NCI-H2196 (cell line): ENCODE measurements around the gene LRP8.
"Not testable (repeated sequence)": the region's sequence is repeated elsewhere in the genome, so short reads cannot be mapped to it uniquely, and the experiment has no call there.

ENCODE experiments used
- DNase-seq: peaks from one replicate; lab custom pipeline; 2025; ENCODE audit not compliant: unreplicated experiment; lab: John Stamatoyannopoulos, UW

Gene LRP8

DNA sequence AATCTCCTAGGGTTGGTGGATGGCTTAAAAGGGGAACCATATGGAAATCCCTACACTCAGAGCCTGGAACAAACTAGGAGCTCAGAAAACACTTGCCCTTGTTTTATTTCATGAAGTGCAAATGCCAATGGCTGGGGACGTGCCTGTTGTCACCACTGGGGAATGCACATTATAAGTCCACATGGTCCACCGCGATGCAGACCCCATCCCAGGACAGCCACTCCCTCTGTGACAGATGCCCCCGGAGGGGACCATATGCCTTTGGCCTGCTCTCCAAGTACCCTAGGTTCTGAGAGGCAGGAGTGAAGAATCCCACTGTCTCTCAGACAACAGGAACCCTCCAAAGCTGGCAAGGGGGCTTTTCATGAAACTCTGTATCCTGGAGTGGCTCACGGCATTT lies 42.3 kb downstream of the LRP8 start:
- DNase-seq: no peak

DNA sequence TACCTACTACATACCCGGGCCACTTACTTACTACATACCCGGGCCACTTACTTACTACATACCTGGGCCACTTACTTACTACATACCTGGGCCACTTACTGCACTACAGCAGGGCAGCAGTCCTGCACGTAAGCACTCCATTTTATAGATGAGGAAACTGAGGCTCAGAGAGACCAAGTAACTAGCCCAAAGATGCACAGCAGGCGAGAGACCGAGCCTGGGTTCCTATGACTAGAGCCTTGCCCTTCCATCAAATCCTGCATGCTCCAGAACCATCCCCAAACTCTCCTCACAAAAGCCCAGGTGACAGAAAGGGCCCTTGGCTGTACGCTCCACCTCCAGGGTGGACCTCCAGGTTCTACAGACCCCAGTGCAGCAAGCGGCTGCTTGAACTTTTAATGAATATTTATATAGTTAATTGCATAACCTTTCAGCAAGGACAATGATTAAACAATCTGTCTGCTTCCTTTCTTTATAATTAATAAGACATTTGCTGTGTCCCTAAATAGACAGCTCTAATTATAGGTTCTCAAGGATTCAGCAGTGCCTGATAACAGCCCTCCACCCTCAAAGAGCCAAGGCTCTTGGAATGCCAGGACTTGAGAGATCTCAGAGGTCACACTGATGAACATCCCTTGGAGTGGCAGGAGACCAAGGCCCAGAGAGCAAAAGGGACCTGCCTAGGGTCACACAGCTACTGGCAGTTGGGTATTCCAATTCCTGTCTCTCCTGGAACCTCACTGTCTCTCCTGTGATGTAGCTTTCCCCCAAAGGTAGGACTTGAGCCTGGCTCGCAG lies 43.4 kb downstream of the LRP8 start:
- DNase-seq: no peak

DNA sequence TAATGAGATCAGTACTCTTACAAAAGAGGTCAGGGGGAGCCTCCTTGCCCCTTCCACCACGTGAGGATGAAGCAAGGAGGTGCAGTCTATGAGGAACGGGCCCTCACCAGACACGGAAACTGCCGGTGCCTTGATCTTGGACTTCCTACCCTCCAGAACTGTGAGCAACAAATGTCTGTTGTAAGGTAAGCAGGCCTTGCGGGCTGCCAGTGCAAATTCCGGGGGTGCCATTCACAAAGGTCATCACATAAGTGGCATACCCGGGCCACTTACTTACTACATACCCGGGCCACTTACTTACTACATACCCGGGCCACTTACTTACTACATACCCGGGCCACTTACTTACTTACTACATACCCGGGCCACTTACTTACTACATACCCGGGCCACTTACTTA lies 44.7 kb downstream of the LRP8 start:
- DNase-seq: not testable (repeated sequence)

DNA sequence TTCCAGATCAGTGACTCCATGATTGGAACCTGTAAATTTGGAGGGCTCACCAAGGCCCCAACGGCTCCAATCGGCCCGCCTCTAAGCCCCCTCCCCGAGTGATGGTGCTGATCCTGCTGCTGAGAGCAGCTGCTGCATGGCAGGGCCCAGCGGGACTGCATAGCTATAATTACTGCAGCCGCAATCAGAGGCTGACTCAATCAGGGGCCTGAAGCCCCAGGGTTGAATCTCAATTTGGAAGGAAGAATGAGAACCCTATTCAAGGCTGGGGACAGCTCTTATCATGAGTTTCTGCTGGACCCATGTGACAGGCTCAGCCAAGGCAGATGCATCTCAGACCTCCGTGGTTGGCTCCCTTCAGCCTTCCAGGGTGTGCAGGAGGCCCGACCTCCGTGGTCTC lies 46.7 kb downstream of the LRP8 start:
- no peak for DNase-seq

DNA sequence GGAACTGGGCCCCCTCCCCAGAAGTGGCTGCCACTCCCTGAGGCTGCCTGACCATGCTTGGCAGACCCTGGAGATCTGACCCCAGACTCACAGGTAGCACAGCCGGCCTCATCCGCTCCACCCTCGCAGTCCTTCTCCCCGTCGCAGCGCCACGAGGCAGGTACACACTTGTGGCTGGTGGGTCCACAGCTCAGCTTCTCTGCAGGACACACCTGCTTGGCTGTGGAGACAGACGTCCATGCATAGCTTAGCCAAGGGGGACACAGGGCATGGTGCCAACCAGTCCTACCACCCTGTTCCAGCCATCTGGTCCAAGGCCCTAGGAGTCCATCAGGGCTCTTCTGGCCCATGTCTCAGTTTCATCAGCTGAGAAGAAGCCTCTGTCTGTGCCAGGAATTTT lies 47.4 kb downstream of the LRP8 start:
- no peak for DNase-seq

DNA sequence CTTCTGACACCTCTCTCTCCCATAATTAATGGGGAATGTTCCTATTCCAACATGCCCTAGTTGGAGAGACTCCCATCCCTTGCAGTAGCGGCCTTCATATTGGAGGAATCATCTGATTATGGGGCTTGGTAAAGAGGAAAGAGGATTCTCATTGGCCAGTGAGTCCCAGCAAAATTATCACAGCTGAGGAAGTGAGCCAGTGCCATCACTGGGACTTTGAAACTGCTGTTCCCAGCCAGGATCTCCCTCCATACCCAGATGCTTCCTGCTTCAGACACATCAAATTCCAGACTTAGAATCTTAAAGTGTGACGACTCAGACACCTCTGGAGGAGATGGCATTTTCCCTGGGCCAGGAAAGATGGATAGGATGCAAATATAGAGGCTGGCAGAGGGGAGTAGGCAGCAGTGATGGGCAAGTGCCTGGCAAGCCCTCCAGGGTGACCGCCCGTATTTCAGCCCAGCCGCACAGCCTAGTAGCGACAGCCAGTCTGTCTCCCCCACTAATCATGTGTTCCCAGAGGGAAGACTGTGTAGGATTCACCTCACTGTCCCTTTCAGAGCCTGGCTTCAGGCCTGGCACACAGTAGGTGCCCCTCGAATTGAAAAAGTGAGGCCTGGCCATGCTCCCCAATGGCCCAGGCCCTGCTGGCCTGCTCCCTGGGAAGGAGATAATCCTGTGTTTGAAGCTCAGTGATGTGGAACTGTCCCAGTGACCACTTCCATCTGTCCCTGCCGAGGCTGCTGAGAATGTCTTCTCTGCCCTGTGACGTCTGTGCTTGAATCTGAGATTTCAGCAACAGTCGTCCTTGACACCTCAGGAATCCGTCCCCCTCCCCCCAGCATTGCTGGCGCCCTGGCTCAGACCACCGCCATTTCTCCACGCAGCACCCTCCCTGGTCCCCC lies 48.3 kb downstream of the LRP8 start:
- DNase-seq: no peak

DNA sequence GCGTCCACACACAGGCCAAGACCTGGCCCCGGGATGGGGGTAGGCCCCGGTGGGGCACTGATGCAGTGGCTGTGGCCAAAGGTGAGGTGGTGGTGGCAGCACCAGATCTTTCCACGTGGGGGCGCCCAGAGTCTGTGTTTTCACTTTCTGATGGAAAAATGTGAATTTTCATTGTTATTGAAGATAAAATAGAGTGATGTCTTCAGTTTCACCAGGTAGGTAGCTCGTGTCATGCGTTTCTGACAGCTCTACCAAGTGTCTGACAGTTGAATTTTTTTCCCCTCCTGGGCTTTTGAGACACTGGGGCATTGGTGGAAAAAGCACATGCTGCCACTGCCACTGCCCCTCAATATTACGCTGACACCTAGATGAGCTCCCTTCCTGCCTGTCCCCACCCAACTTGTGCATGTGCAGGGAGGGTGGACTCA lies 49.6 kb downstream of the LRP8 start:
- peak; percentile 40 for DNase-seq

DNA sequence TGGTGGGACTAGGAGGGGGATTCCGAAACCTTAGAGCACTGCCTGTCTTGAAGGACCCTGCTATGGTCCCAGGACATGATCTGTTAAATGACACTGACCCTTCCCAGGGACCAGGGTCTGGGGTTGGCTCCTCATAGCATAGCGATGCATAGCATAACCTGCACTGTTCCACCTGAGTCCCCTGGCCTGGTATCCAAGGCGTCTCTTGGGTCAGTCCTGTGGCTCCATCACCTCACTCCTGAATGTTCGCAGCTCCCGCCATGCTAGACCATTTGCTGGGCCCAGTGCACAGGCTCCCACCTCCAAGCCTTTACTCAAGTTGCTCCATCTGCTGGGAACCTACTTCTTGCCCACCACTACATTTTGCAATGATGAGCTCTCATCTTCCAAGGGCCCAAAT lies 50.5 kb downstream of the LRP8 start:
- no peak for DNase-seq

DNA sequence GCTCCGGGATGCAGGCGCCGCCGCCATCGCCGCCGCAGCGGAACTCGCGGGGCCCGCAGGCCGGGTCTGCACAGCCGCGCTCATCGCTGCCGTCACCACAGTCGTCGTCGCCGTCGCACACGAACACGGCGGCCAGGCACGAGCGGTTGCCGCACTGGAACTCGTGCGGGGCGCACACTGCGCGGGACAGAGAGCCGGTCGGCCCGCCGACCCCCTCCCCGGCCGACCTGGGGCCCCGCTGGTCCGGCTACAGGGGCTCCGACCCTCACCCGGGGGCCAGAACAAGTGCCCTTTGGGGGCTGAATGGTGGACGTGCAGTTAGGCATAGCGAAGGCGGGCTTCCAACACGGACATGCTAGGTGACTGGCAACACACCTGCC lies 51.0 kb downstream of the LRP8 start:
- DNase-seq: no peak

DNA sequence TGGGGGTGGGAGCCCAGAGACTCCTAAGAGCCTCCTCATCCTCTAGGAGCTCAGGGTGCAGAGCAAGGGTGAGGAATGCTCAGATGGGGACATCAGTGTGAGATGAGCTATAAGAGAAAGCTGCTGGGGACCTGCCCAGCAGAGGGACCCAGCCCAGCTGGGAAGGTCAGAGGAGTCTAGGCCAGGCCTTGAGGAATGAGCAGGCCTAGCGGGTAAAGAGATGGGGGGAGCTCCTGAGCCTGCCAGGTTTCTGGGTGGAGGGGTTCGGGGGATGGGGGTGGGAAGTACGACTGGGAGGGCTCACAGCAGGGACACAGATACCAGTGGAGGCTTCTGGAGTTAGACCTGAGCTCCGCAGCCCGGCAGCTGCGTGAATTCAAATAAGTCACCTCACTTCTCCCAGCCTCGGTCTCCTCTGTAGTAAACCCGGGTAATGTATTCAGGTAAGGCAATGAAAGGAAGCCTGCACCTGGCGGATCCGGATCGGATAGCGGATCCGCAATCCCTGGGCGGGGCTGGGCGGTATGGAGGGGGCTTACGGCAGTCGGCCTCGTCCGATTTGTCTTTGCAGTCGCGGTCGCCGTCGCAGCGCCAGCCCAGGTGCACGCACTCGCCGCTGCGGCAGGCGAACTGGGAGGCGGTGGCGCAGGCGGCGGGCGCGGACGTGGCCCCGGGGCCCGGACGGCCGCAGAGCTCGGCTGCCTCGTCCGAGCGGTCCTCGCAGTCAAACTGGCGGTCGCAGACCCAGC lies 51.5 kb downstream of the LRP8 start:
- no peak for DNase-seq

DNA sequence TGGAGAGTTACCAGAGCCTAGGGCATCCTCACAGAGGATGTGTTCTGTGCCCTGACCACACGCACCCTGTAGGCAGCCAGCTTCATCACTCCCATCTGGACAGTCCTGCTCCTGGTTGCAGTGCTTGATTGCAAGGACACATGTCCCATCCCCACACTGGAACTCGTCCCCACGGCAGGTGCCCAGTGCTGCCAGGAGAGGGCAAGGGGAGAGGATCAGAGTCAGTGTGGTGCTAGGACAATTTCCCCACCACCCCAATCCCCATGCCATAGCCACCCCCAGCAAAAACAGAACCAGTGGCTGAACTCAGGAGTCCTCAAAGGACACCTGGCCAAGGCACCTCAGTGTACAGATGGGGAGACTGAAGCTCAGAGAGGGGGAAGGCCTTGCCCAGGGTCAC lies 52.3 kb downstream of the LRP8 start:
- DNase-seq: no peak

DNA sequence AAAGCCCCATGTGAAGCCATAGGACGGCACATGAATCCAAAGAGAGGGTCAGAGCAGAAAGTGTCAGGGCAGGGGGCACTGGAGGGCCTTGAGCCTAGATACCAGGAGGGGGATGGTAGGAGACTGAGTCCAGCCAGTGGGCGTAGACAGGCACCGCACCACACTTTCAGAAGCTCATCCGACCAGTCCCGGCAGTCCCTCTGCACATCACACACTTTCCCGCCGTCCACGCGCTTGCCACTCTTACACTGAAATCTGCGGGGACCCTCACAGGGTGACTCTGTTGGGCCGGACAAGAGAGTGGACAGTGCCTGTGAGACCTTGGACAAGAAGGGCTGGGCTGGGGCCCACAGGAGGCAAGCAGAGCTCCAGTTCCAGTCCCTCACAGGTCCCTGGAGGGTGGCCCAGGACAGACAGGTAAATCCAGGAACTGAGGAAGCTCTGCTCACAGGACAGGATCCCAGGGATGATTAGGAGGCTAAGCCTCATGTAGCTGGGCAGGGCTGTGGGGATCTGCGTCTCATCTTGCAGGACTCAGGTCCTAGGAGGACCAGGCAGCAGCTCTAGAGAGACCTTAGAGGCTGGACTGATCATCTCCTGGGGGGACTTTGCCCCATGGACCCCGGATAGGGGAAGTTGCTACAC lies 53.2 kb downstream of the LRP8 start:
- DNase-seq: no peak

DNA sequence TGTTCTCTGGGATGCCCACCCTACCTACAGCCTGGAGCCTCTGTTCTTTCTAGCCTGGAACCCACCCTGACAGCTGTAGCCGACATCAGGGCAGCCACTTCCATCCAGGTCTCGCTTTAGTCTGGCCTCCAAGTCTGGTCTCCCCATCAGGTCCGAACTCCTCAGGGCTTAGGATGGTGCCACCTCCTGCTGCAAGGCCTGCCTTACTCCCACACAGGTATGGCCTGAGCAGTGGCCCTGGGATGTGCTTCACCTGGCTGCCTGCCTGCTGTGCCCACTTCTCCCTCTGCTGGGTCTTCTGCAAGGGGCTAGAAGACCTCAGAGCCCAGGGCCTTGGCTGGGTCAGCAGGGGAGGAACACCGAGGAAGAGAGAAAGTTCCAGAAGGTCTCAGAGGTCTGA lies 53.8 kb downstream of the LRP8 start:
- DNase-seq: no peak

DNA sequence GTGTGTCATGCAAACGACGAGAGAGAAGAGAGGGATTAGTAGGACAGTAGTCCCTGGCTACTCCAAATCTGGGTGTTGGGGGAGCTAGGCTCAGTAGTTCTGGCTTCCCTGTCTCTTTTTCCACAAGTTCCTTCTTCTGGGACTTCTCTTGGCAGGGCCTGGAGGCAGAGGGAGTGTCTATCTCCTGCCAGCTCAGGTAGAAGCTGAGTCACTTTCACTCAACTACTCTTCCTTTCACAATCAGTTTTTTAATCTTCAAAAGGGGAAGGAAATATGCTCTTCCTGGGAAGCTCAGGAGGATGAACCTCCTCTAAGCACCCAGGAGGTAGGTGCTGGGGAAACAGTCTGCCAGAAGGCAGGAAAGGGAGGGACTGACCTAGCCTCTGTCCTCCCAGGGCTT lies 54.3 kb downstream of the LRP8 start:
- DNase-seq: no peak

DNA sequence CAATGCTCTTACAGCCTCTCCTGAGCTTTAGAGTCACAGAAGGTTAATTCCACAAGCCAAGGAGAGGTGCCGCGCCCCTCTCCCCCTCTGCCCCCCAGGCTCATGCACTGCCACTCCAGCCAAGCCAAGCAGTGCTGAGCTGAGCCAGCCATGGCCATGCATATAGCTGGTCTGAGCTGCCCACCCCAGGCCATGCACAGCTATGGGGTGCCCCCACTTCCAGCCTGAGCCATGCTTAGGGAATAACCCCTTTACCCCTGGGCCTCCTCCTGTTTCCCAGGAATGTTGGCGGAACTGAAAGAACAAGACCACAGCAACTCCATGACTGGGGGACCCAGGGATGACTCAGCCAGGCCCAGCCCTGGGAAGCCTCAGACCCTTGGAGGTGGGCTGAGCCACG lies 55.5 kb downstream of the LRP8 start:
- DNase-seq: no peak

DNA sequence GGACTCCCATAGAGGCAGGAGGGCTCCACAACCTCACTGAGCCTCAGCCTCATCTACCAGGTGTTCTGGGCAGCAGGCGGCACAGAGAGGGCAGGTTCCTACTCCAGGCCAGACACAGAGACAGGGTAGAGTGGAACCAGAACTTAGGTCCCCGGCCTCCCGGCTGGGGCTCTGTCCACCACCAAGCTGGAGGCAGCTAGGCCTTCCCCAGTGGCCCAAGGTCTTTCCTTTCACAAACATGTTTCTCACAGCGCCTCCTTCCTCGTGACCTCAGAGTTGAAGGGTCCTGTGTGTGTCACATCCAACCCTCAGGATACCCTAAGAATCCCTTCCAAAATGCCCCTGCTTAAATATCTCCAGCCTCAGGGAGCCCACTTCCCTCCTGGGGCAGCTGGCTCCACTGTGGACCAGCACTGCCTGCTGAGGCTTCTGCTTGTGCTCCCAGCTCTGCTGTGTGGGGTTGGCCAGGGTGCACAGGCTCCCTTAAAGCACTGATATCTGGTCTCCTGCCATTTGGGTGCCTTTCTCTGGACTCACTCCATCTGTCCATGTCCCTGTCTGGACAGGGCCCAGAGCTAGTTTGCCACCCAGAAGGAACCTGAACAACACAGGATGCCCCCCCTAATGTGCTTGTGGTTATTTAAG lies 56.3 kb downstream of the LRP8 start:
- DNase-seq: no peak

DNA sequence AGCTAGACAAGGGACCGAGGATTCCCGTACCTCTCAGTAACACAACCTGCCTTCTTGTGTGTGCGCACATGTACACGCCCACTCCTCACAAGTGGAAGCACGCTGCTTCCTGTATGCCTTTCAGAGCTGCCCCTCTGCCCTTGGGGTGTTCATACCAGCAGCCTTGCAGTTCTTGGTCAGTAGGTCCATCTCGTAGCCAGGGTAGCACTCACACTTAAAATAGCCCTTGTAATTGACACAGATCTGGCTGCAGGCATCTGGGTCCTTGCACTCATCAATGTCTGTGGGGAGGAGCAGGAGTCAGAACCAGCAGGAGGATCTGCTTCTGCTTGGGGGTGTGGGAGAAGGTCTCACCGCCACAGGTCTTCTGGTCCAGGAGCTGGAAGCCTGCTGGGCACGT lies 57.0 kb downstream of the LRP8 start:
- no peak for DNase-seq

DNA sequence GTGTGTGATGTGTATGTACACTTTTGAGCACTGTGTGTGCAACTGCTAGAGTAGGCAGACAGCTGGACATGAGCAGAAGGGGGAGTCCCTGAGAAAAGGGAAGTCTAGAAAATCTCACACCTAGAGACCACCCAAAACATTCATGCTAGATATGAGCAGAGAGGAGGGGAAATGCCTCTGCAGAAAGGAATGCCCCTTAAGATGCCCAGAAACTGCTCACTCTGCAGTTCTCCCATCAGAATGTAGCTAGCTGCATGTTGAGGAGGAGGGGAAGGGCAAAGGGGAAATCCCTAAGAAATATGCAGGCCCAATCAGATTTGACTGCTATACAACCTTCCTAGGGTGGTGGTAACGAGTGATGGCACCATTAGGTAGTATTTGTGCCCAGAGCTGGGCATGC lies 57.8 kb downstream of the LRP8 start:
- no peak for DNase-seq

DNA sequence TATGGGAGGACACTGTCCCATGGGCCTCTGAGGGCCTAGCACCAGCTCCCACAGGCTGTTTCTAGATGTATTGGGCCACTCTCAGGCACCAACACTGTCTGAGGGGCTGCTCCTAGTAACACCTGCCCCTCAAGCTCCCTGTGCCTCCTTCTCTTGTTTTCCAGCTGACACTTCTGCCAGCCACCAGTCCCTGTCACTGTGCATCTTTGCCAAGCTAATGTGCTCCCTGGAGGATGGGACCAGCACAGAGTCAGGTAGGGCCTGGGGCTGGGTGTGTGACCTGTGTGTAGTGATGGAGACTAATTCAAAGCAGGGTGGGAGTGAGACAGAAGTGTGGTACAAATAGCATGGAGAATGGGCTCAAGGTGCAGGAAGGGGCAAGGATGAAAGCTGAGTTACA lies 60.1 kb downstream of the LRP8 start:
- no peak for DNase-seq

DNA sequence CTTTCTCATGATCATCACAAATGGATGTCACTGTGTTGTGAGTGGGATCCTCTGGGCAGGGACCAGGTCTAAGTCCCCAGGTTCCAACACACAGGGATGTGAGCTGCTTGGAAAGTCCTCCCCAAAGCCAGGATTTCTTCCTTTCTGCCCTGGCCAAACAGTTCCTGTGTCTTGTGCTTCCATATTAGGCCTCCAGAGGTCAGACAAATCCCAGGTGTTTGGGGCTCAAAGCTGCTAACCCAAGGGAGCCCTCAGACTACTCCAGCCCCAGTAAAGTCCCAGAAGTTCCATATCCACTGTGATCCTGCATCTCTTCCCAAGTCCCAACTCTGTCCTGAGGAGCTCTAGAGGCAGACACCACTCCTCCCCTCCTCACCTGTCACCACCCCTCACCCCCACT lies 61.8 kb downstream of the LRP8 start:
- DNase-seq: peak; percentile 40

DNA sequence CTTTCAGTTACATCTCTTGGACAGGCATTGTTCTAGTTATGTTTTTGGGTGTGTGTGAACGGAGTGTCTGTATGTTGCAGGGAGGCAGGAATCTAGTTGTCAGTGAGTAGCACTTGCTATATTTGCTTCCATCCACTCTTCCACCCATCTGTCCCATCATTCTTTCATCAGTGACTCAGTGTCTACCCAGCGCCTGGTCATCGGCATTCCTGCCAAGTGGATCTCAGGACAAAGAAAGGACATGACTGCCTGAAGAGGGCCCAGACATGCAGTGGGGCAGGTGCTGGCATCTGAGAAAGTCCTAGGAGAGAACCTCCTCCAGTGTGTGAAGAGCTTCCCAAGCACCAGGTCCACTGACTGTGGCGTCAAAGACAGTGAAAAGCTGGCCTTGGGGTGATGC lies 62.3 kb downstream of the LRP8 start:
- no peak for DNase-seq
